NCI-H1048 (cell line): ENCODE data around the gene TRIM41.
"Not testable (repeated sequence)": the region's sequence is repeated elsewhere in the genome, so short reads cannot be mapped to it uniquely, and the experiment has no call there.

Experiments used
- DNase-seq: peaks from one replicate; lab custom pipeline; 2025; lab: John Stamatoyannopoulos, UW

Gene TRIM41

GRCh38 chr5:181283841-181284755, 61.0 kb downstream of the TRIM41 start:
- DNase-seq, result not testable (repeated sequence)
